ENCODE results near the gene IKZF4. TPM values are rescaled to one million over a fixed set of nuclear protein-coding genes. Genes with fewer than 3 reads are reported as not detected.
A peak's percentile ranks its signal among the peaks of the same experiment; 100 is the strongest.
"Not testable (repeated sequence)": the region's sequence is repeated elsewhere in the genome, so short reads cannot be mapped to it uniquely, and the experiment has no call there.

Gene IKZF4
- total RNA-seq, 2 experiments from 2014 or later: 19.9 to 20.7 TPM

GRCh38 chr12:55983232-55983842 is 37.5 kb upstream of the IKZF4 start:
- POLR2A ChIA-PET: interaction anchor here (0.5 to 1.8 kb wide), 3 partner anchors 9 to 10 kb away, joined by 3 to 12 read pairs (median 4); partner anchors contain the start of gene RAB5B
- no peaks in the 10 kb centered on the region for H3K27me3 Mint-ChIP-seq (ENCODE audit: low read depth)
- peaks cover 6% of the 10 kb centered on the region for H3K4me1 Mint-ChIP-seq (ENCODE audit: low read depth)
- DNase-seq: no peak
- no peak overlapping the region for H3K4me3 Mint-ChIP-seq
- peaks cover 29% of the 10 kb centered on the region for H3K36me3 Mint-ChIP-seq (ENCODE audit: low read depth)
- no peaks in the 10 kb centered on the region for H3K9me3 Mint-ChIP-seq (ENCODE audit: insufficient read depth)
- CTCF ChIA-PET: interaction anchor here (0.9 to 3.3 kb wide), 7 partner anchors 9 to 245 kb away, joined by 3 to 23 read pairs (median 5); partner anchors contain the start of gene RAB5B
- H3K27ac Mint-ChIP-seq: no peak overlapping the region
- no peak for ATAC-seq

- ATAC-seq: no peak
- POLR2A ChIA-PET: interaction anchor here (1.0 kb wide), 1 partner anchor 14 kb away, joined by 4 read pairs; no protein-coding TSS in a partner anchor
These were observed 36.0 kb upstream of the IKZF4 start for GRCh38 chr12:55984861-55985260.

GRCh38 chr12:55985341-55985740 is 35.5 kb upstream of the IKZF4 start:
- H3K4me3 Mint-ChIP-seq: no peak overlapping the region
- POLR2A ChIA-PET: interaction anchor here (0.6 to 1.7 kb wide), 2 partner anchors 11 to 78 kb away, joined by 3 to 6 read pairs; no protein-coding TSS in a partner anchor
- CTCF ChIA-PET: interaction anchor here (1.0 to 3.1 kb wide), 5 partner anchors 8 to 247 kb away, joined by 3 to 30 read pairs (median 3); partner anchors contain the start of gene RNF41
- no peaks in the 10 kb centered on the region for H3K9me3 Mint-ChIP-seq (ENCODE audit: insufficient read depth)
- DNase-seq (no peak), ATAC-seq (no peak)
- peaks cover 6% of the 10 kb centered on the region for H3K4me1 Mint-ChIP-seq (ENCODE audit: low read depth)
- H3K36me3 Mint-ChIP-seq (ENCODE audit: low read depth): peaks cover 38% of the 10 kb centered on the region
- no peak overlapping the region for H3K27ac Mint-ChIP-seq
- no peaks in the 10 kb centered on the region for H3K27me3 Mint-ChIP-seq (ENCODE audit: low read depth)

More at GRCh38 chr12:55984861-55985260, 36.0 kb upstream of the IKZF4 start:
- peaks cover 6% of the 10 kb centered on the region for H3K4me1 Mint-ChIP-seq (ENCODE audit: low read depth)
- no peak overlapping the region for H3K4me3 Mint-ChIP-seq
- CTCF ChIA-PET: interaction anchor here (1.0 to 3.1 kb wide), 6 partner anchors 8 to 247 kb away, joined by 3 to 30 read pairs (median 4); partner anchors contain the start of genes RAB5B and RNF41
- no peaks in the 10 kb centered on the region for H3K27me3 Mint-ChIP-seq (ENCODE audit: low read depth)
- peaks cover 35% of the 10 kb centered on the region for H3K36me3 Mint-ChIP-seq (ENCODE audit: low read depth)
- H3K9me3 Mint-ChIP-seq (ENCODE audit: insufficient read depth): no peaks in the 10 kb centered on the region
- no peak overlapping the region for H3K27ac Mint-ChIP-seq
- no peak for DNase-seq

- not testable (repeated sequence) for ATAC-seq; H3K27ac Mint-ChIP-seq; H3K27me3 Mint-ChIP-seq (ENCODE audit: low read depth); DNase-seq; H3K9me3 Mint-ChIP-seq (ENCODE audit: insufficient read depth); H3K4me1 Mint-ChIP-seq (ENCODE audit: low read depth); H3K4me3 Mint-ChIP-seq
- peaks cover 39% of the 10 kb centered on the region for H3K36me3 Mint-ChIP-seq (ENCODE audit: low read depth)
- ChIA-PET CTCF (interaction anchor here (3.1 kb wide), 1 partner anchor 10 kb away, joined by 30 read pairs; no protein-coding TSS in a partner anchor), POLR2A (interaction anchor here (0.6 to 1.7 kb wide), 4 partner anchors 10 to 77 kb away, joined by 3 to 6 read pairs (median 4); partner anchors contain the start of gene RAB5B)
These were observed 34.9 kb upstream of the IKZF4 start for GRCh38 chr12:55985976-55986375.

- H3K9me3 Mint-ChIP-seq (ENCODE audit: insufficient read depth): no peaks in the 10 kb centered on the region
- H3K4me1 Mint-ChIP-seq (ENCODE audit: low read depth): peaks cover 5% of the 10 kb centered on the region
- no peaks in the 10 kb centered on the region for H3K27me3 Mint-ChIP-seq (ENCODE audit: low read depth)
- H3K36me3 Mint-ChIP-seq (ENCODE audit: low read depth): peaks cover 55% of the 10 kb centered on the region
- H3K27ac Mint-ChIP-seq: no peak overlapping the region
- DNase-seq (no peak), ATAC-seq (no peak)
- POLR2A ChIA-PET: no interaction called here
- CTCF ChIA-PET: interaction anchor here (0.6 to 2.8 kb wide), 10 partner anchors 9 to 253 kb away, joined by 3 to 10 read pairs (median 3); partner anchors contain the start of gene RAB5B
- H3K4me3 Mint-ChIP-seq: no peak overlapping the region
These were observed 29.7 kb upstream of the IKZF4 start for GRCh38 chr12:55991110-55991509.

GRCh38 chr12:55993230-55993853 is 27.5 kb upstream of the IKZF4 start:
- POLR2A ChIA-PET: interaction anchor here (1.0 kb wide), 1 partner anchor 19 kb away, joined by 3 read pairs; no protein-coding TSS in a partner anchor
- H3K36me3 Mint-ChIP-seq (ENCODE audit: low read depth): peaks cover 55% of the 10 kb centered on the region
- no peak overlapping the region for H3K4me3 Mint-ChIP-seq
- no peaks in the 10 kb centered on the region for H3K27me3 Mint-ChIP-seq (ENCODE audit: low read depth)
- DNase-seq (no peak), ATAC-seq (no peak)
- H3K9me3 Mint-ChIP-seq (ENCODE audit: insufficient read depth): no peaks in the 10 kb centered on the region
- CTCF ChIA-PET: interaction anchor here (0.7 to 5.3 kb wide), 11 partner anchors 9 to 254 kb away, joined by 3 to 109 read pairs (median 3); no protein-coding TSS in a partner anchor
- no peak overlapping the region for H3K27ac Mint-ChIP-seq
- peaks cover 26% of the 10 kb centered on the region for H3K4me1 Mint-ChIP-seq (ENCODE audit: low read depth)

- Mint-ChIP-seq H3K36me3 (ENCODE audit: low read depth) (peaks cover 44% of the 10 kb centered on the region), H3K4me3 (no peak overlapping the region), H3K27ac (no peak overlapping the region), H3K4me1 (ENCODE audit: low read depth) (peaks cover 37% of the 10 kb centered on the region), H3K9me3 (ENCODE audit: insufficient read depth) (no peaks in the 10 kb centered on the region), H3K27me3 (ENCODE audit: low read depth) (no peaks in the 10 kb centered on the region)
- POLR2A ChIA-PET: interaction anchor here (0.8 to 2.5 kb wide), 6 partner anchors 9 to 257 kb away, joined by 3 to 10 read pairs (median 6); partner anchors contain the start of gene PA2G4
- DNase-seq (no peak), ATAC-seq (no peak)
- CTCF ChIA-PET: interaction anchor here (0.6 to 5.3 kb wide), 45 partner anchors 8 to 257 kb away, joined by 3 to 109 read pairs (median 6); partner anchors contain the start of genes ERBB3, ESYT1, IKZF4 and ORMDL2
These were observed 25.5 kb upstream of the IKZF4 start for GRCh38 chr12:55995366-55995765.

- ChIA-PET POLR2A (interaction anchor here (0.8 to 2.5 kb wide), 8 partner anchors 10 to 258 kb away, joined by 3 to 10 read pairs (median 5); partner anchors contain the start of gene PA2G4), CTCF (interaction anchor here (0.6 to 5.3 kb wide), 49 partner anchors 9 to 266 kb away, joined by 3 to 109 read pairs (median 5); partner anchors contain the start of genes ESYT1, IKZF4, ORMDL2 and PA2G4)
- Mint-ChIP-seq H3K27ac (peak overlapping the region; percentile 58), H3K9me3 (ENCODE audit: insufficient read depth) (no peaks in the 10 kb centered on the region), H3K36me3 (ENCODE audit: low read depth) (peaks cover 35% of the 10 kb centered on the region), H3K4me1 (ENCODE audit: low read depth) (peaks cover 37% of the 10 kb centered on the region), H3K4me3 (peak overlapping the region; percentile 76), H3K27me3 (ENCODE audit: low read depth) (no peaks in the 10 kb centered on the region)
- peak; percentile 85 for DNase-seq
- peak; percentile 81 for ATAC-seq
These were observed 24.6 kb upstream of the IKZF4 start for GRCh38 chr12:55996201-55996714.

- ChIA-PET POLR2A (interaction anchor here (0.7 to 2.5 kb wide), 11 partner anchors 11 to 258 kb away, joined by 3 to 10 read pairs (median 4); partner anchors contain the start of genes PA2G4 and RAB5B), CTCF (interaction anchor here (0.8 to 5.3 kb wide), 39 partner anchors 9 to 267 kb away, joined by 3 to 109 read pairs (median 6); partner anchors contain the start of genes ESYT1, IKZF4, ORMDL2 and PA2G4)
- Mint-ChIP-seq H3K36me3 (ENCODE audit: low read depth) (peaks cover 30% of the 10 kb centered on the region), H3K4me3 (peak within 1 kb of the TSS; percentile 76), H3K27ac (peak within 1 kb of the TSS; percentile 58), H3K27me3 (ENCODE audit: low read depth) (no peaks in the 10 kb centered on the region), H3K4me1 (ENCODE audit: low read depth) (peaks cover 37% of the 10 kb centered on the region), H3K9me3 (ENCODE audit: insufficient read depth) (no peaks in the 10 kb centered on the region)
- DNase-seq (peak; percentile 63), ATAC-seq (peak; percentile 73)
These were observed 23.9 kb upstream of the IKZF4 start, which contains the start of gene SUOX for GRCh38 chr12:55996715-55997534. SUOX (plus strand) TSS chr12:55997276; CDS start chr12:56002222, 4,946 bp downstream.

GRCh38 chr12:55997535-55997859 is 23.3 kb upstream of the IKZF4 start:
- peak overlapping the region; percentile 76 for H3K4me3 Mint-ChIP-seq
- H3K27me3 Mint-ChIP-seq (ENCODE audit: low read depth): no peaks in the 10 kb centered on the region
- DNase-seq (no peak), ATAC-seq (no peak)
- CTCF ChIA-PET: interaction anchor here (0.8 to 5.3 kb wide), 14 partner anchors 9 to 121 kb away, joined by 3 to 109 read pairs (median 18); partner anchors contain the start of genes IKZF4, PA2G4 and RAB5B
- H3K4me1 Mint-ChIP-seq (ENCODE audit: low read depth): peaks cover 37% of the 10 kb centered on the region
- POLR2A ChIA-PET: interaction anchor here (0.7 to 1.3 kb wide), 6 partner anchors 10 to 250 kb away, joined by 3 to 5 read pairs (median 4); partner anchors contain the start of gene RAB5B
- peaks cover 25% of the 10 kb centered on the region for H3K36me3 Mint-ChIP-seq (ENCODE audit: low read depth)
- H3K9me3 Mint-ChIP-seq (ENCODE audit: insufficient read depth): no peaks in the 10 kb centered on the region
- peak overlapping the region; percentile 2 for H3K27ac Mint-ChIP-seq

All from activated CD8-positive, alpha-beta T cell treated with anti-CD3 and anti-CD28 coated beads, Interleukin-2, amount 10 ng/mL, durations not matched to agents 7 days and 5 days (primary cell).